Neural progenitor cell (in vitro differentiated cells): ENCODE measurements around the gene ULBP2. TPM values are rescaled to one million over a fixed set of nuclear protein-coding genes. Genes with fewer than 3 reads are reported as not detected.

Experiments
- DNase-seq: peaks from one replicate; pipeline ENCODE4 v3.0.0-alpha.2; 2016; ENCODE audit warnings: low spot score
- H2AFZ ChIP-seq: fragments of 200-600 bp; sonication (generic); replicated peaks from 2 replicates; pipeline ENCODE4 v1.6.1; 2016; ENCODE audit warnings: antibody characterized with exemption
- H3F3A ChIP-seq: fragments of 200-600 bp; sonication (generic); 2 replicates; pipeline ENCODE4 v1.6.1; 2016; ENCODE audit warnings: antibody characterized with exemption, low read depth
- H3K27ac ChIP-seq: fragments of 200-600 bp; sonication (generic); 2 replicates; pipeline ENCODE4 v1.5.1; 2016; ENCODE audit warnings: mild to moderate bottlenecking
- H3K27me3 ChIP-seq: fragments of 200-600 bp; sonication (generic); 2 replicates; pipeline ENCODE4 v1.6.1; 2016; ENCODE audit warnings: mild to moderate bottlenecking, moderate library complexity
- H3K36me3 ChIP-seq: fragments of 200-600 bp; sonication (generic); 2 replicates; pipeline ENCODE4 v1.5.1; 2016
- H3K4me1 ChIP-seq: fragments of 200-600 bp; sonication (generic); 2 replicates; pipeline ENCODE4 v1.6.1; 2016; ENCODE audit warnings: mixed run types
- H3K4me2 ChIP-seq: fragments of 200-600 bp; sonication (generic); 2 replicates; pipeline ENCODE4 v1.6.1; 2016
- H3K4me3 ChIP-seq: fragments of 200-600 bp; sonication (generic); 2 replicates; pipeline ENCODE4 v1.5.1; 2016
- H3K79me2 ChIP-seq: fragments of 200-600 bp; sonication (generic); 2 replicates; pipeline ENCODE4 v1.6.1; 2016; ENCODE audit warnings: low read depth
- H3K9ac ChIP-seq: fragments of 200-600 bp; sonication (generic); 2 replicates; pipeline ENCODE4 v1.6.1; 2016
- H3K9me3 ChIP-seq: fragments of 200-600 bp; sonication (generic); 2 replicates; pipeline ENCODE4 v1.5.1; 2016; ENCODE audit warnings: low read depth
- H4K20me1 ChIP-seq: fragments of 200-600 bp; sonication (generic); 2 replicates; pipeline ENCODE4 v1.6.1; 2016; ENCODE audit warnings: low read depth
- H3K27ac Mint-ChIP-seq: 3 replicates; pipeline ENCODE4 v1.8.0; 2021; ENCODE audit warnings: mixed read lengths
- H3K27me3 Mint-ChIP-seq: 2 replicates; pipeline ENCODE4 v1.8.0; 2022; ENCODE audit warnings: low read depth, mild to moderate bottlenecking, inconsistent platforms, moderate library complexity, mixed read lengths; ENCODE audit not compliant: insufficient read depth
- H3K36me3 Mint-ChIP-seq: 3 replicates; pipeline ENCODE4 v1.8.0; 2021; ENCODE audit warnings: mixed read lengths
- H3K4me1 Mint-ChIP-seq: 3 replicates; pipeline ENCODE4 v1.8.0; 2021; ENCODE audit warnings: mixed read lengths
- H3K4me3 Mint-ChIP-seq: 3 replicates; pipeline ENCODE4 v1.8.0; 2021; ENCODE audit warnings: mild to moderate bottlenecking, moderate library complexity, mixed read lengths
- H3K9me3 Mint-ChIP-seq: 3 replicates; pipeline ENCODE4 v1.8.0; 2020; ENCODE audit warnings: mixed read lengths
- CTCF ChIP-seq: fragments of 200-600 bp; sonication (generic); IDR thresholded peaks from 2 replicates; pipeline ENCODE4 v1.5.1; 2017; ENCODE audit warnings: antibody characterized with exemption, mild to moderate bottlenecking
- EZH2 ChIP-seq: fragments of 200-600 bp; sonication (generic); IDR thresholded peaks from 2 replicates; pipeline ENCODE4 v1.6.1; 2017; ENCODE audit warnings: antibody characterized with exemption, mild to moderate bottlenecking, moderate library complexity
- EZH2phosphoT487 ChIP-seq: fragments of 200-600 bp; sonication (generic); IDR thresholded peaks from 2 replicates; pipeline ENCODE4 v1.6.1; 2017; ENCODE audit warnings: antibody characterized with exemption
- total RNA-seq: library from RNA; depleted of rRNA; stranded (reverse); fragments of >200 nt; gene quantifications from 2 replicates; pipeline ENCODE4 v1.2.3, GENCODE V29; 2015; ENCODE audit warnings: low replicate concordance

The ULBP2 gene
- total RNA-seq, 1 donor from 2014 or later = not detected

DNA sequence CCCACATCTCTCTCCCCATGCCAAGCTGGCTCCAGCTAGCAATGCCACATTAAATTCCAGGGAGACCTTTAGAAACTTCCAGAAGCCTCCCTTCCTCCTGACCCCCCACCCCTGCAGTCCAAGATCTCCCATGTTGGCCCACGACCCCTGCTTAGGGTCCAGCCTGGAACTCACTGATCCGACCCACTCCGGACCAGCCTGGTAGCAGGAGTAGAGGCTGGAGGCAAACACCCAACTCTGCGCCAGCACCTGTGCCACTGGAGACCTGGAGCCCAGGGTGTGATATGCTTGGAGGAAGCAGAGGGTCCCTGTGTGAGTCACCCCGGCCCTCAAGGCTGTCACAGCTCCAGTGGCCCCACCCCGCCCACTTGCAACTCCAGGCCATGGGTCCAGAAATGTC is 18.7 kb downstream of the ULBP2 start:
- Histone ChIP-seq H3K79me2 (no peaks in the 10 kb centered on the region), H3K36me3 (no peaks in the 10 kb centered on the region), H3F3A (no peaks in the 10 kb centered on the region), H3K4me1 (peaks cover 3% of the 10 kb centered on the region), H4K20me1 (peaks cover 13% of the 10 kb centered on the region), H3K4me3 (no peak overlapping the region), H3K27ac (no peak overlapping the region), H3K9ac (no peak overlapping the region), H3K27me3 (peaks cover 100% of the 10 kb centered on the region), H3K9me3 (no peaks in the 10 kb centered on the region), H2AFZ (no peak overlapping the region), H3K4me2 (no peak overlapping the region)
- peaks cover 4% of the 10 kb centered on the region for H3K9me3 Mint-ChIP-seq
- DNase-seq = no peak
- no peak overlapping the region for H3K27ac Mint-ChIP-seq
- H3K4me1 Mint-ChIP-seq = peaks cover 18% of the 10 kb centered on the region
- no peak for TF ChIP-seq EZH2phosphoT487
- TF ChIP-seq EZH2 = no peak
- TF ChIP-seq CTCF = no peak
- H3K36me3 Mint-ChIP-seq = no peaks in the 10 kb centered on the region
- peaks cover 74% of the 10 kb centered on the region for H3K27me3 Mint-ChIP-seq
- no peak overlapping the region for H3K4me3 Mint-ChIP-seq

DNA sequence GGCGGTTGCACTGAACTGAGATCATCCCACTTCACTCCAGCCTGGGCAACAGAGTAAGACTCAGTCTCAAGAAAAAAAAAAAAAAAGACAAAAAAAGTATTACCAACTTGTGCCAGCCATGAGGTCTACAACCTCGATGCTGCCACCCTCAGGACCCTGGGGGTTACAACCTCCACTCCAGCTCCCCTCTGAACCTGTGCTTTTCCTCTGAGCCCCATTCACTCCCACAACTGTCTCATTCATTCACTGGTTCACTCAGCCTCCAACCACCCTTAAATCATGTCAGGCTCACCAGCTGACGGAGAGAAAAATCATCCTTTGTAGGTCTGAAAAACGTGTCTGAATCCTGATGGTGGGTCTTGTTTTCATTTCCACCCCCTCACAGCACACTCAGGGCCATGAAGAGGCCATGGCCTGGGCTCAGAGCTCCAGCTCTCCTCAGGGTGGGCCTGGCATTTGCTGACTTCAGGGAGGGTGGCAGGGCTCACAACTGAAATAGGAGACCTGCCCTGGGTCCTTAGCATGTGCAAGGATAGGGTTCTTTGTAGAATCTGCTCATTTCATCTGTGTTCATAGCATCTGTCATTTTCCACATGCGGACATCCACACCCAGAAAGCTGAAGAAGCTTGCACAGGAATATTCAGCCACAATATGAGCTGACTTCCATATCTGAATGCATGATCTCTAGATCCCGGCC is 20.1 kb downstream of the ULBP2 start:
- peaks cover 18% of the 10 kb centered on the region for H3K4me1 Mint-ChIP-seq
- H3K4me3 ChIP-seq = no peak overlapping the region
- no peak overlapping the region for H3K27ac ChIP-seq
- peaks cover 17% of the 10 kb centered on the region for H4K20me1 ChIP-seq
- H3K36me3 Mint-ChIP-seq = no peaks in the 10 kb centered on the region
- peak; percentile 45 for TF ChIP-seq CTCF
- no peak for TF ChIP-seq EZH2
- no peak overlapping the region for H3K4me2 ChIP-seq
- H3K4me1 ChIP-seq = peaks cover 3% of the 10 kb centered on the region
- H3K27ac Mint-ChIP-seq = no peak overlapping the region
- H3F3A ChIP-seq = no peaks in the 10 kb centered on the region
- no peak overlapping the region for H3K4me3 Mint-ChIP-seq
- H3K9ac ChIP-seq = no peak overlapping the region
- no peak overlapping the region for H2AFZ ChIP-seq
- peaks cover 6% of the 10 kb centered on the region for H3K9me3 Mint-ChIP-seq
- H3K27me3 ChIP-seq = peaks cover 100% of the 10 kb centered on the region
- DNase-seq = peak; percentile 62
- H3K9me3 ChIP-seq = no peaks in the 10 kb centered on the region
- no peaks in the 10 kb centered on the region for H3K79me2 ChIP-seq
- H3K36me3 ChIP-seq = no peaks in the 10 kb centered on the region
- H3K27me3 Mint-ChIP-seq = peaks cover 73% of the 10 kb centered on the region

- Histone ChIP-seq H3K4me3 (peak overlapping the region; percentile 65), H3K27me3 (peaks cover 100% of the 10 kb centered on the region), H3K4me2 (peak overlapping the region; percentile 92), H2AFZ (peak overlapping the region; percentile 86), H3K9ac (no peak overlapping the region), H4K20me1 (peaks cover 17% of the 10 kb centered on the region), H3K36me3 (no peaks in the 10 kb centered on the region), H3F3A (no peaks in the 10 kb centered on the region), H3K27ac (no peak overlapping the region), H3K9me3 (no peaks in the 10 kb centered on the region), H3K79me2 (no peaks in the 10 kb centered on the region), H3K4me1 (peaks cover 3% of the 10 kb centered on the region)
- H3K27ac Mint-ChIP-seq = no peak overlapping the region
- peak overlapping the region; percentile 86 for H3K4me3 Mint-ChIP-seq
- H3K4me1 Mint-ChIP-seq = peaks cover 18% of the 10 kb centered on the region
- H3K9me3 Mint-ChIP-seq = peaks cover 6% of the 10 kb centered on the region
- DNase-seq = no peak
- no peaks in the 10 kb centered on the region for H3K36me3 Mint-ChIP-seq
- TF ChIP-seq EZH2phosphoT487 = no peak
- TF ChIP-seq EZH2 = no peak
- no peak for TF ChIP-seq CTCF
- H3K27me3 Mint-ChIP-seq = peaks cover 80% of the 10 kb centered on the region
Measured at GRCh38 chr6:149962461-149963211, 20.8 kb downstream of the ULBP2 start.
